NB4 (cell line): Measurements from ENCODE around the gene FEM1C.

Experiments
- CTCF ChIP-seq: IDR thresholded peaks from one replicate; pipeline ENCODE4 v1.5.1; 2012; ENCODE audit warnings: low read depth, low read length
- MAX ChIP-seq: IDR thresholded peaks from 2 replicates; pipeline ENCODE4 v1.6.1; 2011; ENCODE audit warnings: low read depth, low read length
- POLR2A ChIP-seq: IDR thresholded peaks from 2 replicates; pipeline ENCODE4 v1.6.1; 2011; ENCODE audit warnings: mild to moderate bottlenecking; ENCODE audit not compliant: insufficient read length; ENCODE audit errors: extremely low read depth

- TF ChIP-seq CTCF (no peak), POLR2A (no peak), MAX (no peak)
These were observed 8.5 kb upstream of the FEM1C start for GRCh38 chr5:115553082-115553481.
